Progenitor cell of endocrine pancreas (in vitro differentiated cells): ENCODE measurements around the gene CABLES2. TPM values are rescaled to one million over a fixed set of nuclear protein-coding genes. Genes with fewer than 3 reads are reported as not detected.

Source experiments
- DNase-seq: peaks from one replicate; pipeline ENCODE4 v3.0.0; 2021; ENCODE audit warnings: low spot score; ENCODE audit not compliant: unreplicated experiment
- H3K27ac Mint-ChIP-seq: 2 replicates; pipeline ENCODE4 v1.8.0; 2021; ENCODE audit warnings: mild to moderate bottlenecking, moderate library complexity, mixed read lengths
- H3K27me3 Mint-ChIP-seq: 2 replicates; pipeline ENCODE4 v1.8.0; 2021; ENCODE audit warnings: mixed read lengths
- H3K36me3 Mint-ChIP-seq: 2 replicates; pipeline ENCODE4 v1.8.0; 2022; ENCODE audit warnings: mixed read lengths; ENCODE audit not compliant: insufficient read depth
- H3K4me1 Mint-ChIP-seq: 2 replicates; pipeline ENCODE4 v1.8.0; 2021; ENCODE audit warnings: low read depth, mixed read lengths
- H3K4me3 Mint-ChIP-seq: 2 replicates; pipeline ENCODE4 v1.8.0; 2021; ENCODE audit warnings: low read depth, mild to moderate bottlenecking, moderate library complexity, mixed read lengths
- H3K9me3 Mint-ChIP-seq: 2 replicates; pipeline ENCODE4 v1.8.0; 2021; ENCODE audit warnings: low read depth, mixed read lengths
- CTCF ChIP-seq: fragments of 200-600 bp; sonication (generic); IDR thresholded peaks from one replicate; pipeline ENCODE4 v1.5.0; 2021; ENCODE audit warnings: antibody characterized with exemption, mild to moderate bottlenecking; ENCODE audit not compliant: unreplicated experiment
- total RNA-seq: library from RNA; stranded (reverse); gene quantifications from 2 replicates; pipeline ENCODE4 v1.2.1, GENCODE V29; 2021

CABLES2 gene
- total RNA-seq, 1 donor from 2014 or later, result 21.7 TPM

- H3K27ac Mint-ChIP-seq, result no peak overlapping the region
- no peaks in the 10 kb centered on the region for H3K9me3 Mint-ChIP-seq
- H3K36me3 Mint-ChIP-seq, result peaks cover 4% of the 10 kb centered on the region
- no peaks in the 10 kb centered on the region for H3K4me1 Mint-ChIP-seq
- no peak for DNase-seq
- H3K4me3 Mint-ChIP-seq, result no peak overlapping the region
- H3K27me3 Mint-ChIP-seq, result no peaks in the 10 kb centered on the region
- no peak for TF ChIP-seq CTCF
Observed at GRCh38 chr20:62393830-62394229, 13.3 kb downstream of the CABLES2 start.

- H3K4me1 Mint-ChIP-seq, result no peaks in the 10 kb centered on the region
- no peak overlapping the region for H3K27ac Mint-ChIP-seq
- H3K36me3 Mint-ChIP-seq, result peaks cover 8% of the 10 kb centered on the region
- no peaks in the 10 kb centered on the region for H3K9me3 Mint-ChIP-seq
- no peak for DNase-seq
- no peak overlapping the region for H3K4me3 Mint-ChIP-seq
- no peaks in the 10 kb centered on the region for H3K27me3 Mint-ChIP-seq
- TF ChIP-seq CTCF, result no peak
Observed at GRCh38 chr20:62393335-62393665, 13.8 kb downstream of the CABLES2 start.

- Mint-ChIP-seq H3K9me3 (no peaks in the 10 kb centered on the region), H3K27ac (no peak overlapping the region), H3K4me1 (peaks cover 3% of the 10 kb centered on the region), H3K36me3 (peaks cover 9% of the 10 kb centered on the region), H3K4me3 (no peak overlapping the region), H3K27me3 (no peaks in the 10 kb centered on the region)
- no peak for TF ChIP-seq CTCF
- no peak for DNase-seq
Observed at GRCh38 chr20:62392621-62393334, 14.3 kb downstream of the CABLES2 start.

- peaks cover 9% of the 10 kb centered on the region for H3K36me3 Mint-ChIP-seq
- no peak for DNase-seq
- peaks cover 7% of the 10 kb centered on the region for H3K4me1 Mint-ChIP-seq
- no peak overlapping the region for H3K27ac Mint-ChIP-seq
- TF ChIP-seq CTCF, result no peak
- no peaks in the 10 kb centered on the region for H3K9me3 Mint-ChIP-seq
- H3K27me3 Mint-ChIP-seq, result no peaks in the 10 kb centered on the region
- no peak overlapping the region for H3K4me3 Mint-ChIP-seq
Observed at GRCh38 chr20:62392077-62392418, 15.0 kb downstream of the CABLES2 start.

DNA sequence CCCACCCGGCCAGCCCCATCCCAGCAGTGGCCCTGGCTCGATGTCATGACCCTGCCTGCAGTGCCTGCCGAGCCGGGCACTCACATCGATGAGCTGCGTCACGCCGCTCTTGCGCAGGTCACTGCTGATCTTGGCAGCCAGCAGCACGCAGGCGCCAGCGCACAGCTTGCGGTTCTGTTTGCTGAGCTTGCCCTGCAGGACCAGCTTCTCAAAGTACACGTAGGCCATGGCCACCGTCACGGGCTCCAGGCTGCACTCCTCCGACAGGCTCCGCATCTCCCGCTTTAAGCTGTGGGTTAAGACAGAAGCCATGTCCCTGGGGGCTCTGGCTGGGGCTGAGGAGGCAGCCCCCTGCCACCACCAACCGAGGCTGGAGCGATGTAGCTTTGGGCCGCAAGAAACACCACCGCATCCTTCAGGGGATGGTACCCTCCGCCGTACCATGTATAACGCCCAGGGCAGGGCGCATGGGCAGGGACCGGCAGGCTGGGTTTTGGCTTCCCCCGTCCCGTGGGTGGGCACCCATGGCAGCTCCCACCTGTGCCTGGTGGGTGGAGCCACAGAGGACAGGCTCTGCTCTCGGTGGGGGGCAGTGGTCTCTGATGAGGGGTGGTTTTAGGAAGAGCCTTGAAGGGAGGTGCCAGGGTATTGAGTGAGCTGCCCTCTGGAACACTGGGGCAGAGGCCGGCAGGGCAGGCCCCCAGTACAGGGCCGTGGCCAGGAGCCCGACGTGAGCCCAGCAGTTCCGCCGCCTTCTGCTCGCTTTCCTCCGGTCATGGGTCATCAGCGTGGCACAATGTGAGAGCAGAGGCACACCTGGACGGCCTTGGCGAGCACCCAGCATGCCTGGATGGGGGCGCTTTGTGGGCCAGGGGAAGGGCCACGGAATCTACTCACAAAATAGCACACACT is 15.7 kb downstream of the CABLES2 start:
- DNase-seq, result no peak
- H3K27ac Mint-ChIP-seq, result no peak overlapping the region
- H3K4me3 Mint-ChIP-seq, result no peak overlapping the region
- no peaks in the 10 kb centered on the region for H3K9me3 Mint-ChIP-seq
- no peak for TF ChIP-seq CTCF
- no peaks in the 10 kb centered on the region for H3K27me3 Mint-ChIP-seq
- H3K36me3 Mint-ChIP-seq, result peaks cover 9% of the 10 kb centered on the region
- peaks cover 7% of the 10 kb centered on the region for H3K4me1 Mint-ChIP-seq
